ENCODE data around the gene ACTR6.

- no peak for TF ChIP-seq ZNF274 (IDR thresholded peaks at IDR 0.05; ENCODE audit: low read depth, low read length)
- no peak for TF ChIP-seq YY1 (IDR thresholded peaks at IDR 0.05; ENCODE audit: insufficient read depth, insufficient read length)
- no peak for TF ChIP-seq SUZ12 (IDR thresholded peaks at IDR 0.05; ENCODE audit: extremely low read depth, insufficient read depth, insufficient read length)
Measured at GRCh38 chr12:100267603-100268281, 67.1 kb downstream of the ACTR6 start.

Measured in NT2/D1 (cell line).